Epidermal melanocyte (primary cell): ENCODE measurements around the gene LIN37.
"Not testable (repeated sequence)": the region's sequence is repeated elsewhere in the genome, so short reads cannot be mapped to it uniquely, and the experiment has no call there.

Source experiments
- DNase-seq: peaks from one replicate; pipeline ENCODE4 v3.0.0; 2011; ENCODE audit warnings: low spot score; ENCODE audit not compliant: insufficient read length

The LIN37 gene

DNA sequence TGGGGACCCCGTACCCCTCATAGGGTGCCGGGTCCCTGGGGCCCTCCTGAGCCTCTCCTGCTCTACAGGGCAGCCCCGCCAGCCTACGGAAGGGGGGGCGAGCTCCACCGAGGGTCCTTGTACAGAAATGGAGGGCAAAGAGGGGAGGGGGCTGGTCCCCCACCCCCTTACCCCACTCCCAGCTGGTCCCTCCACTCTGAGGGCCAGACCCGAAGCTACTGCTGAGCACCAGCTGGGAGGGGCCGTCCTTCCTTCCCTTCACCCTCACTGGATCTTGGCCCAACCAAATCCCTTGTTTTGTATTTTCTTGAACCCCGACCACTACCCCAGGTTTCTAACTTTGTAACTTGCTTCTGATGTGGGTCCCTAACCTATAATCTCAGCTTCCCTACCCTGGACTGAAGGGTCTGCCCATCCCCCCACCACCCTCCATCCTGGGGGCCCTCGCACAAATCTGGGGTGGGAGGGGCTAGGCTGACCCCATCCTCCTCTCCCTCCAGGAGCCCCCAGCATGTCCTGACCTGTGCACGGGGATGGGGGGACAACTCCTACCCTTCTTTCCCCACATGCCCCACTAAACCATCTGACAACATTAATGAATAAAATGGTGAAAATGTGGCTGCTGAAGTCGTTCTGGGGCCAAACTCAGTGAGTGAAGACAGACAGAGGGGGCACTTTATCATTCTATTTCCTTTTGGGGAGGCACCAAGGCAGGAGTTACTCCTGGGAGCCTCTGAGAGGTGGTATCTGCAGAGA is 40.0 kb downstream of the LIN37 start:
- no peak for DNase-seq

DNA sequence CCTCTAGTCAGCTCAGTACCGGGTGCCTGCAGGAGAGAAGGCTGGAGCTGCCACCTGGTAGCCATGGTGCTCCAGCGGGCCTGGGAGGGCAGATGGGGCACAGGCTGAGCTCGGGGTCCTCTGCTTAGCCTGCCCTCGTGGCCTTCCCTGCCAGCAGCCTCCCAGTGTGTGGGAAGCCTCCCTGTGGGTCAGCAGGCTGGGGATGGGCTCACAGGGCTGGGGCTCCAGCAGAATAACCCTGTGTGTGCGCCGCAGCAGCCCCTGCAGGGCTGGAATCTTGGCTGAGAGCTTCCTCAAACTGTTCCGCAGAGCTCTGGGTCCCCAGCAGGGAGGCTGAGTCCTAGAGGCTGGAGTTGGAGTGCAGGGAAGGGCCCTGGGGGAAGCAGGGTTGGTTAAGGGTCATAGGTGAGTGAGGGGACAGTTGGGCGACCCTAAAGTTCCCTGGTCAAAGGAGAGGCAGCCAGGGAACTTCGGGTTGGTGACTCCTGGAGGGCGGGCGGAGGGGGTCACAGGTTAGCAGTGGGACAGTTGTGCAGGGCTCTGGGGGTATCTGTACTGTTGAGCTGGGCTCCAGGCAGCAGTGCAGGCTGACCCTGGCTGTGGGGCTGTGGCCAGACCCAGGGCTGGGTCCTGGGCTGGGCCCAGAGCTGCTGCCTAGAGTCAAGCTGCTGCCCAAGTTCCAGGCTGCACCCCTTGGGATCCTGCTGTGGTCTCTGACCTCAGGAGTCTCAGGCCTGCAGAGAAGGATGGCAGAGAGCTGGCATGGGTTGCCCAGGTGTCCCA is 41.0 kb downstream of the LIN37 start:
- DNase-seq: no peak

DNA sequence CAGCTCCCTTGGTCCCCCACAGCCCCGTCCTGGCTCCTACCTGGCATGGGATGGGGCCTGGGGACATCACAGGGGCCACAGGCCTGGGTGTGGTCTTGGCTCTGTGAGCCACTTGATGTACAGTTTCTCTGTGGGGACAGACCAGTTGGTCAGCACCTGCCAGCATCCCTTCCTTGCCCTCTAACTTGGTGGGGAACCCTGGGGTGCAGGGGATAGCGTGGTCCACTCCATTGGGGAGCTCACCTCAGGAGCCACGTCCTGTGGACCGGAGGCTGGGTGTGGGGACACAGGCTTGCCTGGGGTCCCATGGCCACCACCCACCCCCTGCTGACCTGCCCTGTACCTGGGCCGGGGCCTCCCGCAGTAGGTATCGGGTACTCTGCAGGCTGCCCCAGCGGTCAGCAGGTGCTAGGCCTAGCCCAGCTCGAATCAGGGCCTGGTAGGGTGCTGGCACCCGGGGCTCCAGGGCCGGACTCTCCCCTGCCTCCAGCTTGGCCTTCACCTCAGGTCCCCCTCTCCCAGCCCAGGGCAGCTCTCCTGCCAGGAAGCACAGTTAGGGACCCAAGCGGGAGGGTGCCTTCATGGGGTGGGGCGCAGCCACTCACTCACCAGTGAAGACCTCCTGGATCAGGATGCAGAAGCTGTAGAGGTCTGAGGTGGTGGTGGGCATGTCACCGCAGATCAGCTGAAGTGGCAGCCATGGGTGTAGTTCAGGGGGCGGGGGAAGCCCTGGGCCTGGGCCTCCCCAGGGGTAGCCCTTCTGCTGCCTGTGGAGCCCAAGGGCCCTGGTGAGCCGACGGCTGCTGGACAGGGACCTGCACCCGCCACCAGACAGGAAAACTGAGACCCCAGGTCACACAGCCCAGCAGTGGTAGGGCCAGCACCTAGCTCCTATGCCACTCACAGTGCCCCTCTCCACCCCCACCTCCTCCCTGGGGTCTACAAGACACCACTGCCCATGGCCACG is 41.9 kb downstream of the LIN37 start:
- no peak for DNase-seq

- DNase-seq: no peak
These were observed 42.8 kb downstream of the LIN37 start for GRCh38 chr19:35790981-35791813.

DNA sequence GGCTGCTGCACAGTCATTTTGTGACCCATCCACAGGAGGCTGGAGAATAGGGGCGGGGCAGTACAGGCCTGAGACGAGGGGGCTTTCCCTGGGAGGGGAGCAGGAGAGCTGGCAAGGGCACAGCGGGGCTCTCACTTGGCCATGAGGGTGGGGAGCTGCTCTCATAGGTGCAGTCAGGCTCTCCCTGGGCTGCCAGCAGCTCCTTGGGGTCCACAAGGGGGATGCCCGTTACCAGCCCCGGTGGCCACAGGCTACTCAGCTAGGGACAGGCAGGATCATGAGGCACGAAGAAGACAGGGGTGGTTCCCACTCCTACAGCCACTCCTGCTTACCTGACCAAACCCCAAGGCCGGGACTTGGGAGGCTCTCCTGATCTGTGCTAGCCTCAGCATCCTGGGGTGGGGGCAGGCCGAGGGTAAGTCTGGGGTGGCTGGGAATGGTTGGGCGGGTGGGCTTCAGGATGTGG is 43.5 kb downstream of the LIN37 start:
- no peak for DNase-seq

DNA sequence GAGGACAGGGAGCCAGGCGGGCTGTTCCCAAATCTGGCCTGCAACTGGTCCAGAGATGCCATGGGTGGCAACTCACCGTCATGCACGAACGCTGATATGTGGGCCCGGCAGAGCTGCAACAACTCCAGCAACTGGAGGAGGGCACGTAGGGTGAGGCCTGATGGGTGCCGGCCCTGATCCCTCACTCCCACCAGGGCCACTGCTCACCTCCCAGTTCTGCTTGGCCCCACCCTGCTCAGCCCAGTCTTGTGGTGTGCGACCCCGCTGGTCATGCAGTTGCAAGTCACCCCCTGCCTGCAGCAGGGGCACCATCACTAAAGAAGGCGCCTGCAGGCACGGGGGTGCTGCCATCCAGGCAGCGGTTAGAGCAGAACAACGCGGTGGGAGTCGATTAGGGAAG is 43.9 kb downstream of the LIN37 start:
- DNase-seq: no peak

DNA sequence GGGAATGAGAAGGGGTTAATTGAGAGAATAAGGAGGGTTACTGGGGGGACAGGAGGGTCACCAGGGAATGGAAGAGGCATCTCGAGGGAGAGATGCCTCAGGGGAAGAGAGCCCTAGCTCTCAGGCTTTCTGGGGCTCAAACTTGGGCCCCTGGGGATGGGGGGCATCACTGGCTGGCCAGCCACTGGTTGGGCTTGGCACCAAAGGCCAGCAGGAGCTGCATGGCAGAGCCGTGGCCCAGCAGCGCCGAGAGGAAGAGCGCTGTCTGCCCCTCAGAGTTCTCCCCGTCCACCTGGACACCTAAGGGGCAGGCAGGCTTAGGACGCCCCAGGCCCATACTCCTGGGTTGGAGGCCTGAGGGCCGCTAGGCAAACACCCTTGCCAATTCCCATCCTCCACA is 44.5 kb downstream of the LIN37 start:
- no peak for DNase-seq

DNA sequence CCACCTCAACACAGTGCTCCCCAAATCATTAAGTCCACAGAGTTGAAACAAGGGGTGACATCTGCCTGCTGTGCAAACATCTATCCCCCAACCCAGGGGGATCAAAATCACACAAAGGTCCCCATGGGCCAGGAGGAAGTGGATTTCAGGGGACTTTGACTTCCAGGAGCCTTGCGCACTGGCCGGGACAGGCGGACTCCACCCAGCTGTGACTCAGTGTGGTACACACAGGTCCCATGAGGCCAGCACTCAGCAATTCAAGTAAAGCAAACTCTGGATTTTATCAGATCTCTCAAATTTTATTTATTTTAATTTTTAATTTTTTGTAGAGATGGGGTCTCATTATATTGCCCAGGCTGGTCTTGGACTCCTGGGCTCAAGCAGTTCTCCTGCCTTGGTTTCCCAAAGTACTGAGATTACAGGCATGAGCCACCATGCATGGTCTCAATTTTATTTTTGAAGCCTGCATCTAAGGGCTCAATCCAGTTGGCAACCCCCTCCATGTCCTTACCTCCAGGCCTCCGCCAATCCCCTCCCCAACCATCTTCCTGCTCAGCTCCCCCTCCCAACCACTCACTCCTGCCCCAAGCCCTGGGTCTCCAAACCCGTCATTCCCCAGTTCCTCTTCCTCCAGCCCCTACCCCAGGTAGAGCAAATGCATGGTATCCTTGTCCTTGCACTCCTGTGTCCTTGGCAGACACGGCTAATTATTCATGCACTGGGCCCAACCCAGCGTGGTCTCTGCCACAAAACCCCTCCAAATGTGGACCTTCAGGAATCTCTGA is 45.2 kb downstream of the LIN37 start:
- DNase-seq: no peak

DNA sequence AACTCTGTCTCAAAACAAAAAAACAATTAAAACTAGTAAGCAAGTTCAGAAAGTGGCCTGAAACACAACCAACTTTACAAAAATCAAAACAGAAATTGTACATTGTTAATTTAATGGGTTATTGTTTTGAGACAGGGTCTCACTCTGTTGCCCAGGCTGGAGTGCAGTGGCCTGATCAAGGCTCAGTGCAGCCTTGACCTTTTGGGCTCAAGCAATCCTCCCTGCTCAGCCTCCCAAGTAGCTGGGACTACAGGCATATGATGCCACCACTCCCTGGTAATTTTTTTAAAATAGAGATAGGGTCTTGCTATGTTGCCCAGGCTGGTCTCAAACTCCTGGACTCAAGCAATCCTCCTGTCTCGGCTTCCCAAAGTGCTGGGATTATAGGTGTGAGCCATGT is 47.2 kb downstream of the LIN37 start:
- not testable (repeated sequence) for DNase-seq

- no peak for DNase-seq
These were observed 48.5 kb downstream of the LIN37 start for GRCh38 chr19:35796645-35797542.

GRCh38 chr19:35797663-35798062 is 49.3 kb downstream of the LIN37 start:
- no peak for DNase-seq

GRCh38 chr19:35801828-35802227 is 53.5 kb downstream of the LIN37 start:
- DNase-seq: no peak
